EL (cell line): ENCODE results near the gene ARID4B.
A peak's percentile ranks its signal among the peaks of the same experiment; 100 is the strongest.
"Not testable (repeated sequence)": the region's sequence is repeated elsewhere in the genome, so short reads cannot be mapped to it uniquely, and the experiment has no call there.

Source experiments
- DNase-seq: peaks from one replicate; pipeline ENCODE4 v3.0.0-alpha.2; 2016

Gene ARID4B

GRCh38 chr1:235327559-235328270 is at the start of gene ARID4B:
ARID4B (minus strand) TSS chr1:235328179; CDS start chr1:235326919, 1,260 bp downstream.
- DNase-seq: peak; percentile 6

- no peak for DNase-seq
Measured at GRCh38 chr1:235375919-235376605, 48.1 kb upstream of the ARID4B start.

GRCh38 chr1:235369802-235370201 is 41.8 kb upstream of the ARID4B start:
- no peak for DNase-seq

- no peak for DNase-seq
Measured at GRCh38 chr1:235368428-235368827, 40.4 kb upstream of the ARID4B start.

GRCh38 chr1:235367000-235367908 is 39.3 kb upstream of the ARID4B start, which contains the start of gene TBCE:
TBCE (plus strand) TSS chr1:235367427; CDS start chr1:235380050, 12,623 bp downstream.
- peak; percentile 98 for DNase-seq

- DNase-seq: no peak
Measured at GRCh38 chr1:235366286-235366685, 38.3 kb upstream of the ARID4B start.

GRCh38 chr1:235364189-235364588 is 36.2 kb upstream of the ARID4B start:
- not testable (repeated sequence) for DNase-seq

- no peak for DNase-seq
Measured at GRCh38 chr1:235358899-235359298, 30.9 kb upstream of the ARID4B start.

GRCh38 chr1:235357485-235358373 is 29.8 kb upstream of the ARID4B start:
- DNase-seq: no peak

GRCh38 chr1:235351898-235352297 is 23.9 kb upstream of the ARID4B start:
- no peak for DNase-seq

- DNase-seq: no peak
Measured at GRCh38 chr1:235351441-235351840, 23.5 kb upstream of the ARID4B start.

GRCh38 chr1:235343726-235344125 is 15.7 kb upstream of the ARID4B start:
- DNase-seq: no peak

GRCh38 chr1:235342471-235342870 is 14.5 kb upstream of the ARID4B start:
- no peak for DNase-seq

GRCh38 chr1:235342039-235342438 is 14.1 kb upstream of the ARID4B start:
- DNase-seq: no peak

GRCh38 chr1:235341334-235341733 is 13.4 kb upstream of the ARID4B start:
- DNase-seq: no peak

GRCh38 chr1:235339746-235340145 is 11.8 kb upstream of the ARID4B start:
- no peak for DNase-seq

GRCh38 chr1:235336903-235337302 is 8.9 kb upstream of the ARID4B start:
- DNase-seq: peak; percentile 16

- DNase-seq: no peak
Measured at GRCh38 chr1:235331401-235331800, 3.4 kb upstream of the ARID4B start.

GRCh38 chr1:235330918-235331285 is 2.9 kb upstream of the ARID4B start:
- no peak for DNase-seq

- peak; percentile 50 for DNase-seq
Measured at GRCh38 chr1:235329139-235329902, 1.3 kb upstream of the ARID4B start.
